ENCODE data around the gene PRDM16.
A peak's percentile ranks its signal among the peaks of the same experiment; 100 is the strongest.

The PRDM16 gene

GRCh38 chr1:3125078-3125477, 56.1 kb downstream of the PRDM16 start:
- no peak for TF ChIP-seq CTCF (conservative IDR thresholded peaks at IDR 0.05; ENCODE audit: low read depth, low read length)
- H3K4me3 ChIP-seq (ENCODE audit: low read depth, low read length): no peak overlapping the region
- no peak for DNase-seq (ENCODE audit: low read depth)

DNA sequence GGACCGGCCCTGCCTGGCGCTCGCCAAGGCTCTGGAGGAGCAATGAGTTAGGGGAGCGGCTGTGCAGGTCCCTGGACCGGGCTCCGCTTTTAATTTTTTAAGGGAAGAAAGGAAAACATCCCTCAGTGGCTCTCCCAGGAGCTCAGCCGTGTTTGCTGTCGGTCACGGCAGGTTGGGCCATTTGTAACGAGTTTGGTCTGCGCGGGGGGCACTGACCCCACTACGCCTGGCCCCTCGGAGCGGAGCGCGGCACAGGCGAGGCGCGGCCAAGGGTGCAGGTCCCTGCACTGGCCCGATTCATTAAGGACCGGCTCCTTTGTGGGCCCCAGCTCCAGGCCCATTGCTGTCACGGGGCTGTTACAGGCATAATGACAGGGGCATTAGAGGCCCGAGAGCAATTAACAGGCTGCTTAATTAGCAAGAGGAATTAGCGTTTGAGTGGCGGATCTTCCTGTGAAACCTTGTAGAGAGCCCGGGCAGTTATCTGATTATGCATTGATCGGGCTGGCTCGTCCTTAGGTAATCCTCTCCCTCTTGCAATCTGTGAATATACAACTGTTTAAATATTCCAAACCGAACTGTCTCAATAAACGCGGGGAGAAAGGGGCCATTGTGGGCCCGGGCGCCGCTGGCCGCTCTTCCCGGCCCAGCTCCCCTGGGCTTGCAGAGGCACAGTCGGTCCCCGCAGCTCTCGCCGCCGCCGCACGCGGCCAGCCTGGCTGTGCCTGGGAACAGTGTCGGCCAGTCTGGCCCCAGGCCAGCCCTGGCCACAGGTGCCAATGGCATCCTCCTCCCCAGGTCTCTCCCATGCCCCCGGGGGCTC, 56.8 kb downstream of the PRDM16 start:
- no peak for TF ChIP-seq CTCF (conservative IDR thresholded peaks at IDR 0.05; ENCODE audit: low read depth, low read length)
- no peak for DNase-seq (ENCODE audit: low read depth)
- no peak overlapping the region for H3K4me3 ChIP-seq (ENCODE audit: low read depth, low read length)

DNA sequence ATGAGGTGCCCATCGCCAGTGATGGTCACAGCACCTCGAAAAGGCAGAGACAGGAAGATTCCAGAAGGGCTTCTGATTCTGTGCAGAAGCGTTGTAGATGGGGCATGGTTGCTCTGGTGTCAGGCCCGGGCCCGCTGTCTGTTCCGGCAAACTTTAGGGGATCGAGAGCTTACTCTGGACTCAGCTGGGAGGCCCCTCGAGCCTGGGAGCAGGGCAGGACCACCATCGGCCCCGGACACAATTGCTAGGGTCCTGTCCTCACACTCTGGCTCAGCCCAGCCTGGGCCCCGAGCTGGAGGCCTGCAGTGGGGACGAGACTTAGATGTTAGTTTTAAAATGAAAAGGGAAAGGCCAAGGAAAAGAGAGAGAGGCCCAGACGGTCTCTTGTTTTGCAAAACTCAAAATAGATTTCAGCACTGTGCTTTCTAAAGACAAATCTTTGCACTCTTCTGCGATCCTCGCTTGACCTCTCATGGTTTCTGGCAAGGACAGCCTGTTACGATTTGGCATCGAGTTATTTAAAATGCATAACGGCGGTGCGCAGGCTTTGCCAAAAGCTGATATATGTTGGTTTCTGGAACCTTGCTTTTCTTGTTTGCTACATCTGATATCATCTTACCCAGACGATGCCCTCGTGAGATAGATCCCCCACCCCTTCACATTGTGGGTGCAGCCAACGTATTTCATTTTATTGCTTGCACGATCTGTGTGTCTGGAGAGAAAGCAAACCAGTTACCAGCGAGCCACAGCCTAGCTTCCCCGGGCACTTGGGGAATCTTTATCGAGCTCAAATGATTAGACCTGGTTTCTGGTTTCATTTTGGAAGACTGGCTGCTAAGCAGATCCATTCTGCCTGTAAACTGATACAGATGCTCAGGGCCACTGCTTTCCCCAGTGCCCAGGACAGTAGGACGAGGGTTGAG, 58.0 kb downstream of the PRDM16 start:
- DNase-seq (ENCODE audit: low read depth): peak; percentile 4
- TF ChIP-seq CTCF (conservative IDR thresholded peaks at IDR 0.05; ENCODE audit: low read depth, low read length): no peak
- no peak overlapping the region for H3K4me3 ChIP-seq (ENCODE audit: low read depth, low read length)

DNA sequence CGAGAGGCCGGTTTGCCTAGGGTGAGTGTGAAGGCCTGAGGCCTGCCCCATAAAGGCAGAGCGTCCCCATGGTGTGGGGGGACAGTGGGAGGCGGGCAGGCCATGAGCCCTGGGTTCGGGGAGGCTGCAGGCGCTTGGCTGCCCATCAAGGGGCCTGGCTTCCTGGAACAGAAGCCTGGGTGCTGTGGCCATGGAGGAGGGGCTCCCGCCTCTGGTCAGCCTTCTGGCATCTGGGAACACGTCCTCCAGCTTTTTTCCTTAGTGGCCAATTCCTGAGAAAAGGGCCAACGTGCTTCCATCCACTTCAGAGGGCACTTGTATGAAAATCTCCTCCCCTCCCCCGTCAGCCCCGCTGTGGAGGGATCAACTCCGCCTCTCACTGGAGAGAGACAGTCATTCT, 58.7 kb downstream of the PRDM16 start:
- DNase-seq (ENCODE audit: low read depth): no peak
- H3K4me3 ChIP-seq (ENCODE audit: low read depth, low read length): no peak overlapping the region
- TF ChIP-seq CTCF (conservative IDR thresholded peaks at IDR 0.05; ENCODE audit: low read depth, low read length): no peak

GRCh38 chr1:3128431-3129132, 59.6 kb downstream of the PRDM16 start:
- TF ChIP-seq CTCF (conservative IDR thresholded peaks at IDR 0.05; ENCODE audit: low read depth, low read length): no peak
- no peak for DNase-seq (ENCODE audit: low read depth)
- H3K4me3 ChIP-seq (ENCODE audit: low read depth, low read length): no peak overlapping the region

DNA sequence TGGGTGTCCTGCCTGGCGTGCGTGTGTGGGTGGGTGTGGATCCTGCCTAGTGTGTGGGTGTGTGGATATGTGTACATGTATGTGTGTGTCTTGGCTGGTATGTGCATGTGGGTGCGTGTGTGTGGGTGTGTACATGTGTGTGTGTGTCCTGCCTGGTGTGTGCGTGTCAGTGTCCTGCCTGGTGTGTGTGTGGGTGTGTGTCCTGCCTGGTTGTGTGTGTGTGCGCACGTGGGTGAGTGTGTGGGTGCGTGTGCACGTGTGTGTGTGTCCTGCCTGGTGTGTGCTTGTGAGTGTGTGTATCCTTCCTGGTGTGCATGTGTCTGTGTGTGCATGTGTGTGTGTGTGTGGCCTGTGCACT, 60.1 kb downstream of the PRDM16 start:
- DNase-seq (ENCODE audit: low read depth): no peak
- TF ChIP-seq CTCF (conservative IDR thresholded peaks at IDR 0.05; ENCODE audit: low read depth, low read length): no peak

More for the DNA sequence above, 60.1 kb downstream of the PRDM16 start:
- no peak overlapping the region for H3K4me3 ChIP-seq (ENCODE audit: low read depth, low read length)

Measured in choroid plexus epithelial cell (primary cell).